ENCODE data around the gene SH3BP4. TPM values are rescaled to one million over a fixed set of nuclear protein-coding genes. Genes with fewer than 3 reads are reported as not detected.

Gene SH3BP4, protein sequence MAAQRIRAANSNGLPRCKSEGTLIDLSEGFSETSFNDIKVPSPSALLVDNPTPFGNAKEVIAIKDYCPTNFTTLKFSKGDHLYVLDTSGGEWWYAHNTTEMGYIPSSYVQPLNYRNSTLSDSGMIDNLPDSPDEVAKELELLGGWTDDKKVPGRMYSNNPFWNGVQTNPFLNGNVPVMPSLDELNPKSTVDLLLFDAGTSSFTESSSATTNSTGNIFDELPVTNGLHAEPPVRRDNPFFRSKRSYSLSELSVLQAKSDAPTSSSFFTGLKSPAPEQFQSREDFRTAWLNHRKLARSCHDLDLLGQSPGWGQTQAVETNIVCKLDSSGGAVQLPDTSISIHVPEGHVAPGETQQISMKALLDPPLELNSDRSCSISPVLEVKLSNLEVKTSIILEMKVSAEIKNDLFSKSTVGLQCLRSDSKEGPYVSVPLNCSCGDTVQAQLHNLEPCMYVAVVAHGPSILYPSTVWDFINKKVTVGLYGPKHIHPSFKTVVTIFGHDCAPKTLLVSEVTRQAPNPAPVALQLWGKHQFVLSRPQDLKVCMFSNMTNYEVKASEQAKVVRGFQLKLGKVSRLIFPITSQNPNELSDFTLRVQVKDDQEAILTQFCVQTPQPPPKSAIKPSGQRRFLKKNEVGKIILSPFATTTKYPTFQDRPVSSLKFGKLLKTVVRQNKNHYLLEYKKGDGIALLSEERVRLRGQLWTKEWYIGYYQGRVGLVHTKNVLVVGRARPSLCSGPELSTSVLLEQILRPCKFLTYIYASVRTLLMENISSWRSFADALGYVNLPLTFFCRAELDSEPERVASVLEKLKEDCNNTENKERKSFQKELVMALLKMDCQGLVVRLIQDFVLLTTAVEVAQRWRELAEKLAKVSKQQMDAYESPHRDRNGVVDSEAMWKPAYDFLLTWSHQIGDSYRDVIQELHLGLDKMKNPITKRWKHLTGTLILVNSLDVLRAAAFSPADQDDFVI
- total RNA-seq = 44.1 to 45.0 TPM (median 44.3 TPM) in 3 replicates

DNA sequence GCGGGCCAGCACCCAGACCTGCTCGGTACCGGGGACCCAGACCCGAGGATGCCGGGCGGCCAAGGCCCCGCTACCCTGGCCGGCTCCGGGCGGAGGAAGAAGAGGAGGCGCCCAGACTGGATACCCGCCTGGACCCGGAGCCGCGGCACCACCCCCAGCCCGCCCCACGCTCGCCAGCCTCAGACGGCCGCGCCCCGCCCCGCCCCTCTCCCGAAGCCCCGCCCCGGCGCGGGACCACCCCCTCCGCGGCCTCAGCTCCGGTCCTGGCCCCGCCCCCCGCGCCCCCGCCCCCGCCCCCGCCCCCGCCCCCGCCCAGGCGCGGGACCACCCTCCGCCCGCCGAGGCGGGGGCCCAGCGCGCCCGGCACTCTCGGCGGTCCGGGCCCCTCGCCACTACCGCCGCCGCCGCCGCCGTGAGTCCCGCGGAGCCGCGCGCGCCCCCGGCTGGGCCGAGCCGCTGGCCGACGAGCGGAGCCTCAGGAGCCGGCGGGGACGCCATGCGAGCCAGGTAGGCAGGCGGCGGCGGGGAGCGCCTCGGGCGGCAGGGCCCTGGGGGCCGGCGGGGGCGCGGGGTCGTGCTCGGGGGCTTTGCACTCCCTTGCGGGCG is at the start of gene SH3BP4:
TSS of gene SH3BP4 (plus strand) at position 354 of the 606 bp plus-strand sequence. CDS start 82,986 bp downstream, outside the sequence.
- Mint-ChIP-seq H3K27ac (peak within 1 kb of the TSS; percentile 91), H3K4me1 (peaks cover 53% of the 10 kb centered on the region), H3K4me3 (peak within 1 kb of the TSS; percentile 88), H3K27me3 (ENCODE audit: low read depth) (no peaks in the 10 kb centered on the region), H3K9me3 (no peaks in the 10 kb centered on the region), H3K36me3 (no peaks in the 10 kb centered on the region)
- peak; percentile 78 to 84 for DNase-seq (ENCODE audit: low spot score in 2 of 2, unreplicated experiment in 2 of 2)
- TF ChIP-seq CTCF (IDR thresholded peaks at IDR 0.05; ENCODE audit: unreplicated experiment) = no peak

- H3K9me3 Mint-ChIP-seq = no peaks in the 10 kb centered on the region
- H3K36me3 Mint-ChIP-seq = no peaks in the 10 kb centered on the region
- DNase-seq (ENCODE audit: low spot score in 2 of 2, unreplicated experiment in 2 of 2) = no peak
- H3K4me3 Mint-ChIP-seq = no peak overlapping the region
- H3K4me1 Mint-ChIP-seq = peaks cover 1% of the 10 kb centered on the region
- H3K27me3 Mint-ChIP-seq (ENCODE audit: low read depth) = no peaks in the 10 kb centered on the region
- H3K27ac Mint-ChIP-seq = no peak overlapping the region
- no peak for TF ChIP-seq CTCF (IDR thresholded peaks at IDR 0.05; ENCODE audit: unreplicated experiment)
These were observed 47.0 kb upstream of the SH3BP4 start for GRCh38 chr2:234904785-234905184.

DNA sequence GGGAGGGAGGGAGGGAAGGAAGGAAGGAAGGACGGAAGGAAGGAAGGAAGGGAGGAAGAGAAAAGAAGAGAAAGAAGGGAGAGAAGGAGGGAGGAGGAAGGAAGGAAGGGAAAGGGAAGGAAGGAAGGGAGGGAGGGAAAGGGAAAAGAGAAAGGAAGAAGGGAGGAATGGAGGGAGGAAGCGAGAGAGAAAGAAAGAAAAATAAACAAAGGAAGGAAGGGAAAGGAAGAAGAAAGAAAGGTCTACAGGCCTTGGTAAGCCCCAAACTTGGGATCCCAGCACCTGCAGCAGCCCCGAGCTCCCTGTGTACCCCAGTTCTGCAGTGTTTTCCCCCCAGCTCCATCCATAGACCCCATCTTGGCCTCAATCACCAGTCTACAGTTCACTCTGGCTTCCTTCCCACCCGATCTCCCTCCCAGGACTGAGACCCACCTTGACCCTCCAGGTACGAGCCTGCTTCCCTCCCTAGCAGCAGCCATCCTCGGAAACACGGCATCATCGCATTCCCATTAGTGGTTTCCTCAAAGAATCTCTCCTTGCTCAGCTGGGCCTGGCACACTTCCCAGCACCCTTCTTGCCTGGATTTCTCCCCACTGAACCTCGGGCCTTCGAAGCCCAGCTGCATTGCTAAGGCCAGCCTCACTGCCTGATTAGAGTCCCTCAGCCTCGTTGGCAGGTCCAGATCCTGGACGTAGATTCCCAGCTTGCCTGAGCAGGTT is 46.1 kb upstream of the SH3BP4 start:
- DNase-seq (ENCODE audit: low spot score in 2 of 2, unreplicated experiment in 2 of 2) = no peak
- TF ChIP-seq CTCF (IDR thresholded peaks at IDR 0.05; ENCODE audit: unreplicated experiment) = no peak
- Mint-ChIP-seq H3K27ac (no peak overlapping the region), H3K9me3 (no peaks in the 10 kb centered on the region), H3K27me3 (ENCODE audit: low read depth) (no peaks in the 10 kb centered on the region), H3K36me3 (no peaks in the 10 kb centered on the region), H3K4me3 (no peak overlapping the region), H3K4me1 (peaks cover 1% of the 10 kb centered on the region)

DNA sequence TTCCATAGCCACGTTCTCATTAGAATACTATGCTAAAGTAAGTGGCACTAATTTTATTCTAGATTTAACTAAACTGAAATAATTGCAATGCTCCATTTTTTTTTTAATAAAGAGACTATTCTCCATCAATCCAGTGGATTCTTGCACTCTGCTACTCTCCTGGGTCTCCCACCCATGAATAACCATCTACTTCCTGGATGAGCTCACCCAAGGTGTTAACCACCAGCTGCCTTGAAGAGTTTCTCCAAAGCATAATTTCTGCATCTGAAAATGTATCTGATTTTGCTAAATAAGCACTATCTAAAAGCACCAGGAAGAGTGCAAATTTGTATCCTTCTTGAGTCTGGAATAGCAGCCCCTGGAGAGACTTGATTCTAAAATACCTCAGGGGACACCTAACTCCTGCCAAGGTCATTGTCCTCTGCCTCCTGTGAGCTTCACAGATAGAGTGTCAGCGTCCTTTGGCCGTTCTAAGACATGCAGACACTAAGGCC is 41.6 kb upstream of the SH3BP4 start:
- no peaks in the 10 kb centered on the region for H3K9me3 Mint-ChIP-seq

More for the DNA sequence above, 41.6 kb upstream of the SH3BP4 start:
- peaks cover 1% of the 10 kb centered on the region for H3K4me1 Mint-ChIP-seq
- H3K36me3 Mint-ChIP-seq = no peaks in the 10 kb centered on the region
- DNase-seq (ENCODE audit: low spot score in 2 of 2, unreplicated experiment in 2 of 2) = no peak
- no peak overlapping the region for H3K4me3 Mint-ChIP-seq
- no peak overlapping the region for H3K27ac Mint-ChIP-seq
- no peaks in the 10 kb centered on the region for H3K27me3 Mint-ChIP-seq (ENCODE audit: low read depth)
- TF ChIP-seq CTCF (IDR thresholded peaks at IDR 0.05; ENCODE audit: unreplicated experiment) = no peak
